GM23338 (cell line): ENCODE results near the gene USP30. TPM values are rescaled to one million over a fixed set of nuclear protein-coding genes. Genes with fewer than 3 reads are reported as not detected.

Experiments
- ATAC-seq: fragments of 200-7000 bp; cut with Tn5 transposase; 3 replicates; pipeline ENCODE4 v1.9.1; 2020
- DNase-seq: peaks from one replicate; pipeline ENCODE4 v3.0.0-alpha.2; 2015; ENCODE audit warnings: low spot score
- H2AFZ ChIP-seq: fragments of 200-600 bp; sonication (generic); 2 replicates; pipeline ENCODE4 v1.8.0; 2016; ENCODE audit warnings: antibody characterized with exemption, mild to moderate bottlenecking, moderate library complexity
- H3F3A ChIP-seq: fragments of 200-600 bp; sonication (generic); replicated peaks from 2 replicates; pipeline ENCODE4 v1.8.0; 2017; ENCODE audit warnings: antibody characterized with exemption, mixed run types, low read depth
- H3K27ac ChIP-seq: fragments of 200-600 bp; sonication (generic); 2 replicates; pipeline ENCODE4 v1.6.1; 2016; ENCODE audit warnings: low read depth
- H3K27me3 ChIP-seq: fragments of 200-600 bp; sonication (generic); 2 replicates; pipeline ENCODE4 v1.8.0; 2016; ENCODE audit warnings: mild to moderate bottlenecking, mixed run types, moderate library complexity; ENCODE audit not compliant: insufficient read depth
- H3K36me3 ChIP-seq: fragments of 200-600 bp; sonication (generic); 2 replicates; pipeline ENCODE4 v1.8.0; 2016; ENCODE audit warnings: mild to moderate bottlenecking; ENCODE audit not compliant: insufficient read depth
- H3K4me1 ChIP-seq: fragments of 200-600 bp; sonication (generic); 2 replicates; pipeline ENCODE4 v1.8.0; 2016; ENCODE audit warnings: mild to moderate bottlenecking, moderate library complexity; ENCODE audit not compliant: insufficient read depth
- H3K4me2 ChIP-seq: fragments of 200-600 bp; sonication (generic); 2 replicates; pipeline ENCODE4 v1.7.1; 2017; ENCODE audit warnings: mixed run types
- H3K4me3 ChIP-seq: fragments of 200-600 bp; sonication (generic); 2 replicates; pipeline ENCODE4 v1.6.1; 2016; ENCODE audit warnings: mixed run types
- H3K79me2 ChIP-seq: fragments of 200-600 bp; sonication (generic); replicated peaks from 2 replicates; pipeline ENCODE4 v1.8.0; 2017; ENCODE audit warnings: mild to moderate bottlenecking; ENCODE audit not compliant: insufficient read depth
- H3K9me2 ChIP-seq: fragments of 200-600 bp; sonication (generic); 2 replicates; pipeline ENCODE4 v1.8.0; 2017; ENCODE audit not compliant: insufficient read depth
- H4K20me1 ChIP-seq: fragments of 200-600 bp; sonication (generic); replicated peaks from 2 replicates; pipeline ENCODE4 v1.8.0; 2017; ENCODE audit warnings: mild to moderate bottlenecking; ENCODE audit not compliant: insufficient read depth
- H3K27ac Mint-ChIP-seq: 2 replicates; pipeline ENCODE4 v1.8.0; 2020; ENCODE audit warnings: inconsistent platforms, mild to moderate bottlenecking, moderate library complexity, mixed read lengths
- H3K27me3 Mint-ChIP-seq: 3 replicates; pipeline ENCODE4 v1.8.0; 2022; ENCODE audit warnings: low read depth, mild to moderate bottlenecking, moderate library complexity, mixed read lengths, inconsistent platforms; ENCODE audit not compliant: insufficient read depth, poor library complexity
- H3K36me3 Mint-ChIP-seq: 3 replicates; pipeline ENCODE4 v1.8.0; 2021; ENCODE audit warnings: low read depth, mild to moderate bottlenecking, inconsistent platforms, moderate library complexity, mixed read lengths
- H3K4me1 Mint-ChIP-seq: 3 replicates; pipeline ENCODE4 v1.8.0; 2020; ENCODE audit warnings: mild to moderate bottlenecking, inconsistent platforms, mixed read lengths
- H3K4me3 Mint-ChIP-seq: 3 replicates; pipeline ENCODE4 v1.8.0; 2021; ENCODE audit warnings: moderate library complexity, mild to moderate bottlenecking, inconsistent platforms, mixed read lengths
- H3K9me3 Mint-ChIP-seq: 3 replicates; pipeline ENCODE4 v1.8.0; 2020; ENCODE audit warnings: moderate library complexity, mild to moderate bottlenecking, inconsistent platforms, mixed read lengths
- CREB1 ChIP-seq: fragments of 250-450 bp; sonication (Bioruptor Pico); IDR thresholded peaks from 2 replicates; pipeline ENCODE4 v1.5.0; 2020; ENCODE audit warnings: low read depth, mild to moderate bottlenecking, moderate library complexity
- CTCF ChIP-seq, 2 experiments: fragments of 200-600 bp in 1 of 2; sonication (generic) in 1 of 2; conservative IDR thresholded peaks; 2 replicates each; pipeline versions ENCODE4 v1.5.1 to v1.6.1; 2016 to 2017; ENCODE audit warnings: antibody characterized with exemption in 2 of 2, low read depth in 2 of 2, mild to moderate bottlenecking in 2 of 2, moderate library complexity in 1 of 2
- EZH2 ChIP-seq: fragments of 200-600 bp; sonication (generic); IDR thresholded peaks from one replicate; pipeline ENCODE4 v1.8.0; 2017; ENCODE audit warnings: antibody characterized with exemption, mild to moderate bottlenecking, low read depth; ENCODE audit not compliant: unreplicated experiment
- EZH2phosphoT487 ChIP-seq: fragments of 200-600 bp; sonication (generic); IDR thresholded peaks from one replicate; pipeline ENCODE4 v1.8.1; 2018; ENCODE audit warnings: antibody characterized with exemption; ENCODE audit not compliant: unreplicated experiment
- JUNB ChIP-seq: IDR thresholded peaks from one replicate; pipeline ENCODE4 v1.6.1; 2016; ENCODE audit warnings: antibody characterized with exemption; ENCODE audit not compliant: unreplicated experiment
- NANOG ChIP-seq: IDR thresholded peaks from 2 replicates; pipeline ENCODE4 v1.6.1; 2016; ENCODE audit warnings: antibody characterized with exemption, borderline replicate concordance
- POLR2AphosphoS5 ChIP-seq: IDR thresholded peaks from 2 replicates; pipeline ENCODE4 v1.6.1; 2016; ENCODE audit warnings: antibody characterized with exemption, low read depth
- STAT1 ChIP-seq: IDR thresholded peaks from one replicate; pipeline ENCODE4 v1.6.1; 2016; ENCODE audit warnings: antibody characterized with exemption; ENCODE audit not compliant: unreplicated experiment
- ZNF114 ChIP-seq: fragments of 250-450 bp; sonication (Bioruptor Pico); IDR thresholded peaks from 2 replicates; pipeline ENCODE4 v1.5.0; 2020; ENCODE audit warnings: mild to moderate bottlenecking, moderate library complexity
- ZNF331 ChIP-seq: fragments of 250-450 bp; sonication (Bioruptor Pico); IDR thresholded peaks from 2 replicates; pipeline ENCODE4 v1.5.0; 2020; ENCODE audit warnings: low read depth, mild to moderate bottlenecking, moderate library complexity
- polyA plus RNA-seq: library from polyadenylated mRNA; unstranded; fragments of >200 nt; fragmentation: Nextera tagmentation; extraction: Ambion mirVana; gene quantifications from 2 replicates; pipeline ENCODE4 v1.2.1, GENCODE V29; 2016
- total RNA-seq: library from RNA; depleted of rRNA; stranded (reverse); fragments of >200 nt; shearing (Covaris generic); gene quantifications from 2 replicates; pipeline ENCODE4 v1.2.3, GENCODE V29; 2014
- TF ChIP-seq, protein P1 (sequence below): IDR thresholded peaks from 2 replicates; pipeline ENCODE4 v1.6.1; 2016; ENCODE audit warnings: antibody characterized with exemption
- TF ChIP-seq, protein P2 (sequence below): fragments of 250-450 bp; sonication (Bioruptor Pico); IDR thresholded peaks from 2 replicates; pipeline ENCODE4 v1.5.0; 2020; ENCODE audit warnings: mild to moderate bottlenecking, moderate library complexity
- TF ChIP-seq, protein P3 (sequence below): IDR thresholded peaks from one replicate; pipeline ENCODE4 v1.6.1; 2018; ENCODE audit warnings: antibody characterized with exemption; ENCODE audit not compliant: unreplicated experiment

USP30 gene
- total and polyA plus RNA-seq, 2 experiments from 2014 or later = 2.9 to 6.1 TPM

DNA sequence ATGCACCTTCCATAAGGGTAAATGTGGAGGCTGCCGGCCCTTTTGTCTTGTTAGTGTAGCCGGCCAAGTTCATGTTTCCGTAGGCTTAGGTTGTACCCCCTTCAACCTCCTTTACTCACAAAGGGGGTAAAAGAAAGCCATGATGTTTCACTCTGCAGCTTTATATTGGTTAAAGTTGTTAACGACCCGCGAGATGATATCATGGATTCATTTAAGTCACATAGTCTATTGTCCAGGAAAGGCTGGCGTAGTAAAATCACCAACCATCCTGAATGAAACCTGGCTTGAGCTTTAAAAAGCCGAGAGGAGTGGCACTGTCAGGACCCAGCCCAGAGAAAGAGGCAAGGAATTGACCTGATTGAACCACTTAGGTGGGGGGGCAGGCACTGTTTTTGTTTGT, 46.3 kb downstream of the USP30 start:
- Histone ChIP-seq H3K36me3 (peaks cover 46% of the 10 kb centered on the region), H3K4me2 (peak overlapping the region; percentile 90), H4K20me1 (peaks cover 33% of the 10 kb centered on the region), H3K9me2 (no peaks in the 10 kb centered on the region), H3F3A (no peaks in the 10 kb centered on the region), H3K27me3 (no peaks in the 10 kb centered on the region), H3K27ac (peak overlapping the region; percentile 55), H3K4me3 (peak overlapping the region; percentile 95), H3K79me2 (peaks cover 29% of the 10 kb centered on the region), H3K4me1 (peaks cover 4% of the 10 kb centered on the region; the same call in 1 of the 2 replicates), H2AFZ (0 out of 2 replicates have a peak overlapping the region, but pooled peaks have one; percentile 59)
- peak overlapping the region; percentile 89; the same call in 1 of the 2 replicates for H3K27ac Mint-ChIP-seq
- ATAC-seq (no peak), DNase-seq (no peak)
- no peak for TF ChIP-seq POLR2AphosphoS5
- no peak for TF ChIP-seq ZNF331 (CRISPR knock-in tag)
- TF ChIP-seq, protein P1, sequence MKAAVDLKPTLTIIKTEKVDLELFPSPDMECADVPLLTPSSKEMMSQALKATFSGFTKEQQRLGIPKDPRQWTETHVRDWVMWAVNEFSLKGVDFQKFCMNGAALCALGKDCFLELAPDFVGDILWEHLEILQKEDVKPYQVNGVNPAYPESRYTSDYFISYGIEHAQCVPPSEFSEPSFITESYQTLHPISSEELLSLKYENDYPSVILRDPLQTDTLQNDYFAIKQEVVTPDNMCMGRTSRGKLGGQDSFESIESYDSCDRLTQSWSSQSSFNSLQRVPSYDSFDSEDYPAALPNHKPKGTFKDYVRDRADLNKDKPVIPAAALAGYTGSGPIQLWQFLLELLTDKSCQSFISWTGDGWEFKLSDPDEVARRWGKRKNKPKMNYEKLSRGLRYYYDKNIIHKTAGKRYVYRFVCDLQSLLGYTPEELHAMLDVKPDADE = no peak
- TF ChIP-seq ZNF114 (CRISPR knock-in tag) = no peak
- TF ChIP-seq STAT1 = no peak
- TF ChIP-seq EZH2 = no peak
- TF ChIP-seq JUNB = no peak
- TF ChIP-seq NANOG = no peak
- TF ChIP-seq CTCF (conservative IDR thresholded peaks at IDR 0.05; ENCODE audit: low read depth in 2 of 2) = no peak
- TF ChIP-seq, protein P2, sequence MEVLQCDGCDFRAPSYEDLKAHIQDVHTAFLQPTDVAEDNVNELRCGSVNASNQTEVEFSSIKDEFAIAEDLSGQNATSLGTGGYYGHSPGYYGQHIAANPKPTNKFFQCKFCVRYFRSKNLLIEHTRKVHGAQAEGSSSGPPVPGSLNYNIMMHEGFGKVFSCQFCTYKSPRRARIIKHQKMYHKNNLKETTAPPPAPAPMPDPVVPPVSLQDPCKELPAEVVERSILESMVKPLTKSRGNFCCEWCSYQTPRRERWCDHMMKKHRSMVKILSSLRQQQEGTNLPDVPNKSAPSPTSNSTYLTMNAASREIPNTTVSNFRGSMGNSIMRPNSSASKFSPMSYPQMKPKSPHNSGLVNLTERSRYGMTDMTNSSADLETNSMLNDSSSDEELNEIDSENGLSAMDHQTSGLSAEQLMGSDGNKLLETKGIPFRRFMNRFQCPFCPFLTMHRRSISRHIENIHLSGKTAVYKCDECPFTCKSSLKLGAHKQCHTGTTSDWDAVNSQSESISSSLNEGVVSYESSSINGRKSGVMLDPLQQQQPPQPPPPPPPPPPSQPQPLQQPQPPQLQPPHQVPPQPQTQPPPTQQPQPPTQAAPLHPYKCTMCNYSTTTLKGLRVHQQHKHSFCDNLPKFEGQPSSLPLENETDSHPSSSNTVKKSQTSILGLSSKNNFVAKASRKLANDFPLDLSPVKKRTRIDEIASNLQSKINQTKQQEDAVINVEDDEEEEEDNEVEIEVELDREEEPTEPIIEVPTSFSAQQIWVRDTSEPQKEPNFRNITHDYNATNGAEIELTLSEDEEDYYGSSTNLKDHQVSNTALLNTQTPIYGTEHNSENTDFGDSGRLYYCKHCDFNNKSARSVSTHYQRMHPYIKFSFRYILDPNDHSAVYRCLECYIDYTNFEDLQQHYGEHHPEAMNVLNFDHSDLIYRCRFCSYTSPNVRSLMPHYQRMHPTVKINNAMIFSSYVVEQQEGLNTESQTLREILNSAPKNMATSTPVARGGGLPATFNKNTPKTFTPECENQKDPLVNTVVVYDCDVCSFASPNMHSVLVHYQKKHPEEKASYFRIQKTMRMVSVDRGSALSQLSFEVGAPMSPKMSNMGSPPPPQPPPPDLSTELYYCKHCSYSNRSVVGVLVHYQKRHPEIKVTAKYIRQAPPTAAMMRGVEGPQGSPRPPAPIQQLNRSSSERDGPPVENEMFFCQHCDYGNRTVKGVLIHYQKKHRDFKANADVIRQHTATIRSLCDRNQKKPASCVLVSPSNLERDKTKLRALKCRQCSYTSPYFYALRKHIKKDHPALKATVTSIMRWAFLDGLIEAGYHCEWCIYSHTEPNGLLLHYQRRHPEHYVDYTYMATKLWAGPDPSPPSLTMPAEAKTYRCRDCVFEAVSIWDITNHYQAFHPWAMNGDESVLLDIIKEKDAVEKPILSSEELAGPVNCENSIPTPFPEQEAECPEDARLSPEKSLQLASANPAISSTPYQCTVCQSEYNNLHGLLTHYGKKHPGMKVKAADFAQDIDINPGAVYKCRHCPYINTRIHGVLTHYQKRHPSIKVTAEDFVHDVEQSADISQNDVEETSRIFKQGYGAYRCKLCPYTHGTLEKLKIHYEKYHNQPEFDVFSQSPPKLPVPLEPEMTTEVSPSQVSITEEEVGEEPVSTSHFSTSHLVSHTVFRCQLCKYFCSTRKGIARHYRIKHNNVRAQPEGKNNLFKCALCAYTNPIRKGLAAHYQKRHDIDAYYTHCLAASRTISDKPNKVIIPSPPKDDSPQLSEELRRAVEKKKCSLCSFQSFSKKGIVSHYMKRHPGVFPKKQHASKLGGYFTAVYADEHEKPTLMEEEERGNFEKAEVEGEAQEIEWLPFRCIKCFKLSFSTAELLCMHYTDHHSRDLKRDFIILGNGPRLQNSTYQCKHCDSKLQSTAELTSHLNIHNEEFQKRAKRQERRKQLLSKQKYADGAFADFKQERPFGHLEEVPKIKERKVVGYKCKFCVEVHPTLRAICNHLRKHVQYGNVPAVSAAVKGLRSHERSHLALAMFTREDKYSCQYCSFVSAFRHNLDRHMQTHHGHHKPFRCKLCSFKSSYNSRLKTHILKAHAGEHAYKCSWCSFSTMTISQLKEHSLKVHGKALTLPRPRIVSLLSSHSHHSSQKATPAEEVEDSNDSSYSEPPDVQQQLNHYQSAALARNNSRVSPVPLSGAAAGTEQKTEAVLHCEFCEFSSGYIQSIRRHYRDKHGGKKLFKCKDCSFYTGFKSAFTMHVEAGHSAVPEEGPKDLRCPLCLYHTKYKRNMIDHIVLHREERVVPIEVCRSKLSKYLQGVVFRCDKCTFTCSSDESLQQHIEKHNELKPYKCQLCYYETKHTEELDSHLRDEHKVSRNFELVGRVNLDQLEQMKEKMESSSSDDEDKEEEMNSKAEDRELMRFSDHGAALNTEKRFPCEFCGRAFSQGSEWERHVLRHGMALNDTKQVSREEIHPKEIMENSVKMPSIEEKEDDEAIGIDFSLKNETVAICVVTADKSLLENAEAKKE (CRISPR knock-in tag) = no peak
- TF ChIP-seq CREB1 = no peak
- TF ChIP-seq, protein P3, sequence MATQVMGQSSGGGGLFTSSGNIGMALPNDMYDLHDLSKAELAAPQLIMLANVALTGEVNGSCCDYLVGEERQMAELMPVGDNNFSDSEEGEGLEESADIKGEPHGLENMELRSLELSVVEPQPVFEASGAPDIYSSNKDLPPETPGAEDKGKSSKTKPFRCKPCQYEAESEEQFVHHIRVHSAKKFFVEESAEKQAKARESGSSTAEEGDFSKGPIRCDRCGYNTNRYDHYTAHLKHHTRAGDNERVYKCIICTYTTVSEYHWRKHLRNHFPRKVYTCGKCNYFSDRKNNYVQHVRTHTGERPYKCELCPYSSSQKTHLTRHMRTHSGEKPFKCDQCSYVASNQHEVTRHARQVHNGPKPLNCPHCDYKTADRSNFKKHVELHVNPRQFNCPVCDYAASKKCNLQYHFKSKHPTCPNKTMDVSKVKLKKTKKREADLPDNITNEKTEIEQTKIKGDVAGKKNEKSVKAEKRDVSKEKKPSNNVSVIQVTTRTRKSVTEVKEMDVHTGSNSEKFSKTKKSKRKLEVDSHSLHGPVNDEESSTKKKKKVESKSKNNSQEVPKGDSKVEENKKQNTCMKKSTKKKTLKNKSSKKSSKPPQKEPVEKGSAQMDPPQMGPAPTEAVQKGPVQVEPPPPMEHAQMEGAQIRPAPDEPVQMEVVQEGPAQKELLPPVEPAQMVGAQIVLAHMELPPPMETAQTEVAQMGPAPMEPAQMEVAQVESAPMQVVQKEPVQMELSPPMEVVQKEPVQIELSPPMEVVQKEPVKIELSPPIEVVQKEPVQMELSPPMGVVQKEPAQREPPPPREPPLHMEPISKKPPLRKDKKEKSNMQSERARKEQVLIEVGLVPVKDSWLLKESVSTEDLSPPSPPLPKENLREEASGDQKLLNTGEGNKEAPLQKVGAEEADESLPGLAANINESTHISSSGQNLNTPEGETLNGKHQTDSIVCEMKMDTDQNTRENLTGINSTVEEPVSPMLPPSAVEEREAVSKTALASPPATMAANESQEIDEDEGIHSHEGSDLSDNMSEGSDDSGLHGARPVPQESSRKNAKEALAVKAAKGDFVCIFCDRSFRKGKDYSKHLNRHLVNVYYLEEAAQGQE = no peak
- TF ChIP-seq EZH2phosphoT487 = no peak
- H3K9me3 Mint-ChIP-seq = no peaks in the 10 kb centered on the region
- peak overlapping the region; percentile 91 for H3K4me3 Mint-ChIP-seq
- H3K27me3 Mint-ChIP-seq = peaks cover 8% of the 10 kb centered on the region
- peaks cover 53% of the 10 kb centered on the region for H3K36me3 Mint-ChIP-seq
- H3K4me1 Mint-ChIP-seq = peaks cover 12% of the 10 kb centered on the region
